Upper lobe of left lung (tissue), 4 donors: ENCODE results near the gene TASOR.

Experiments used
- EP300 ChIP-seq, 4 donors: sonication (generic); formaldehyde crosslinking; IDR thresholded peaks; one replicate each; pipeline ENCODE4 v1.5.1; 2017; ENCODE audit warnings: antibody characterized with exemption in 4 of 4, control low read depth in 2 of 4
- POLR2AphosphoS5 ChIP-seq, 2 donors: sonication (generic); formaldehyde crosslinking; IDR thresholded peaks; one replicate each; pipeline ENCODE4 v1.5.1; 2017; ENCODE audit warnings: antibody characterized with exemption in 2 of 2
- TF ChIP-seq, protein P1 (sequence below), 6 experiments: fragments of 450-650 bp in 4 of 6; fragments of 200-600 bp in 2 of 6; sonication (generic) in 2 of 6; IDR thresholded peaks; one replicate each; pipeline ENCODE4 v1.5.1; 2016 to 2019; ENCODE audit warnings: antibody characterized with exemption in 6 of 6

DNA sequence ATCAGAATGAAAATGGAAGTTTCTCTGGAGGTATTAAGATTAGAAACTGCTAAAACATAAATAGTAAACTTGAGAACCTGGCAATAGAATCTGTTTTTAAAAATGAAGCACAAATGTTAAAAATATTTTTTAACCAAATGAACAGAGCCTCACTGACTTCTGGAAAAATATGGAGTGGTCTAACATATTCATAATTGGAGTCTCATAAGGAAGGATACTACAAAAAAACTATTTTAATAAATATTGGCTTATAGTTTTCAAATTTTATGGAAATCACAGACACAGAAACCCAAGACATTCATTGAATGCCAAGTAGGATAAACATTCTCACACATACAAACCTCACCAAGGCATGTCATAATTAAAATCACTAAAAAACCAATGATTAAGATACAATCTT lies 23.6 kb upstream of the TASOR start:
- TF ChIP-seq, protein P1, sequence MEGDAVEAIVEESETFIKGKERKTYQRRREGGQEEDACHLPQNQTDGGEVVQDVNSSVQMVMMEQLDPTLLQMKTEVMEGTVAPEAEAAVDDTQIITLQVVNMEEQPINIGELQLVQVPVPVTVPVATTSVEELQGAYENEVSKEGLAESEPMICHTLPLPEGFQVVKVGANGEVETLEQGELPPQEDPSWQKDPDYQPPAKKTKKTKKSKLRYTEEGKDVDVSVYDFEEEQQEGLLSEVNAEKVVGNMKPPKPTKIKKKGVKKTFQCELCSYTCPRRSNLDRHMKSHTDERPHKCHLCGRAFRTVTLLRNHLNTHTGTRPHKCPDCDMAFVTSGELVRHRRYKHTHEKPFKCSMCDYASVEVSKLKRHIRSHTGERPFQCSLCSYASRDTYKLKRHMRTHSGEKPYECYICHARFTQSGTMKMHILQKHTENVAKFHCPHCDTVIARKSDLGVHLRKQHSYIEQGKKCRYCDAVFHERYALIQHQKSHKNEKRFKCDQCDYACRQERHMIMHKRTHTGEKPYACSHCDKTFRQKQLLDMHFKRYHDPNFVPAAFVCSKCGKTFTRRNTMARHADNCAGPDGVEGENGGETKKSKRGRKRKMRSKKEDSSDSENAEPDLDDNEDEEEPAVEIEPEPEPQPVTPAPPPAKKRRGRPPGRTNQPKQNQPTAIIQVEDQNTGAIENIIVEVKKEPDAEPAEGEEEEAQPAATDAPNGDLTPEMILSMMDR (IDR thresholded peaks at IDR 0.05): no peak
- TF ChIP-seq POLR2AphosphoS5 (IDR thresholded peaks at IDR 0.05): no peak
- TF ChIP-seq EP300 (IDR thresholded peaks at IDR 0.05): no peak
